D721Med (cell line): Measurements from ENCODE around the gene BACH2.

Experiments
- DNase-seq: peaks from one replicate; pipeline ENCODE4 v3.0.0; 2011; ENCODE audit warnings: low spot score; ENCODE audit not compliant: insufficient read length
- FAIRE-seq: peaks from 2 replicates; lab custom pipeline; 2011; peaks lifted over from hg19 to GRCh38; lab: Jason Lieb, UNC
- TF ChIP-seq, protein P1 (sequence below): IDR thresholded peaks from 2 replicates; pipeline ENCODE4 v1.5.1; 2012; ENCODE audit warnings: mild to moderate bottlenecking, control low read depth; ENCODE audit not compliant: insufficient read depth; ENCODE audit errors: missing control alignments

BACH2 gene

DNA sequence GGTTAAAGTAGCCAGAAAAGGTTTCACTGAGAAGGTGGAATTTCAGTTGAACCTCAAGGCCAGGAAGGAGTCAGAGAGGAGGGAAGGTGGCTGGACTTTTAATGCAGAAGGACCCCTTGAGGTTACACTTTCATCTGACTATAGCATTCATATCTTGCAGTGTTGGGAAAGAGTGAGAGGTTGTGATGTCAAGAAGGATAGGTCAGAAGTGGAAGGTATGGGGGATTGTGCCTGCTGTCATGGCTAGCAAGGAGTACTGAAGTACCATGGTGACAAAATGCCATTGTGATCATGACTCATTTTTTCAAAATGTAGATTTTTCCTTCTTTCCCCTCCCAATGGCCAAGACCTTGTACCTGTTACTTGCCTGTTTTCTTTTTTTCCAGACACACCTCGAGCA lies 5.2 kb upstream of the BACH2 start:
- TF ChIP-seq, protein P1, sequence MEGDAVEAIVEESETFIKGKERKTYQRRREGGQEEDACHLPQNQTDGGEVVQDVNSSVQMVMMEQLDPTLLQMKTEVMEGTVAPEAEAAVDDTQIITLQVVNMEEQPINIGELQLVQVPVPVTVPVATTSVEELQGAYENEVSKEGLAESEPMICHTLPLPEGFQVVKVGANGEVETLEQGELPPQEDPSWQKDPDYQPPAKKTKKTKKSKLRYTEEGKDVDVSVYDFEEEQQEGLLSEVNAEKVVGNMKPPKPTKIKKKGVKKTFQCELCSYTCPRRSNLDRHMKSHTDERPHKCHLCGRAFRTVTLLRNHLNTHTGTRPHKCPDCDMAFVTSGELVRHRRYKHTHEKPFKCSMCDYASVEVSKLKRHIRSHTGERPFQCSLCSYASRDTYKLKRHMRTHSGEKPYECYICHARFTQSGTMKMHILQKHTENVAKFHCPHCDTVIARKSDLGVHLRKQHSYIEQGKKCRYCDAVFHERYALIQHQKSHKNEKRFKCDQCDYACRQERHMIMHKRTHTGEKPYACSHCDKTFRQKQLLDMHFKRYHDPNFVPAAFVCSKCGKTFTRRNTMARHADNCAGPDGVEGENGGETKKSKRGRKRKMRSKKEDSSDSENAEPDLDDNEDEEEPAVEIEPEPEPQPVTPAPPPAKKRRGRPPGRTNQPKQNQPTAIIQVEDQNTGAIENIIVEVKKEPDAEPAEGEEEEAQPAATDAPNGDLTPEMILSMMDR: no peak
- DNase-seq: no peak
- FAIRE-seq: no peak

DNA sequence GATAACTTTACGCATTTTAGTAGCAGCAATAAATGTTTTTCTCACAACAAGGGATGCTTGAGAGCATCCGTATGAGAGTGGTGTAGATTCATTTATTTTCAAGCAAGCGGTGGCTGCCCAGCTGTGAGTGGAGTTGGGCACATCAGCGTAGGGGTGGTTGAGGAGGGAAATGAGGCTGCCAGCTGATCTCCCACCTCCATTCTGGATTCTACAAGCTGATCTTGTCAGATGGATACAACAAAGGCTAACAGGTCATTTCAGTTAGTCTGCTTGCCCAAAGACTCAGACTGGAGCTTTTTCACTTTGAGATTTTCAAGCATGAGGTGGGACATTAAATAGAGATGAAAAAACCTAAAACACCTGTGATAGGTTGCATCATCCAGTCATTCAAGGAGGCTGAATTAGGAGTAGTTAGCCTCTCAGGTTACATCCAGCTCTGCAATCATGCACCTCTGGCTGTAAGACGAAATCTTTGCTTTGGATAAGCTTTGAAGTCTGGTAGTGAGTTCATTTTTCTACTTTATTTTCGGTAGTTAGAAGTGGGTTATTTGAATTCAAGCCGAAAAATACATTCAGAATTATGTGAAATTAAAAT lies 1.9 kb upstream of the BACH2 start:
- DNase-seq (no peak), FAIRE-seq (no peak)
- TF ChIP-seq, protein P1: no peak

DNA sequence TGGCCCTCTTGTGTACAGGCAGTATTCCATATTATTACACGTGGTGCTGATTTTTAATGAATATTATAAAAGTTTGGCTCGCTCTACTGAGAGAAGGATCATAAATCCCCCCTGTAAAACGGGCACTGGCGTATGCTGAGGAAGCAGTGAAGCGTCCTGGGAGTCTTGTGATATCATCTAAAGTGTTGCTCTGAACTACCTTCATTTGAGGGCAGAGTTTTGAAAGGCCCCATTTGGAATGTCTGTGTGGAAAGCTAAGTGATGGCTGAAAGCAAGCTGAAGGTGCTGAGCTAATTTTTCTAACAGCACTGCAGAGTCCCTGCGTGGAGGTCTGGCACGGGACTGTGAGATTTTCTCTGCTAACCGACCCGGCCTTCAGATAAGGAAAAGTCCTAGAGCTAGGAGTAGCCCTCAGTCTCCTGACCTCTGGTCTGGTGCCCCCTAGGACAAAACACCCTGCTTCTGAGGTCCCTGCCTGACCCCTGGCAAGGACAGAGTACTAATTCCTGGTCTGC lies 1.3 kb upstream of the BACH2 start:
- TF ChIP-seq, protein P1: no peak
- DNase-seq (no peak), FAIRE-seq (no peak)

DNA sequence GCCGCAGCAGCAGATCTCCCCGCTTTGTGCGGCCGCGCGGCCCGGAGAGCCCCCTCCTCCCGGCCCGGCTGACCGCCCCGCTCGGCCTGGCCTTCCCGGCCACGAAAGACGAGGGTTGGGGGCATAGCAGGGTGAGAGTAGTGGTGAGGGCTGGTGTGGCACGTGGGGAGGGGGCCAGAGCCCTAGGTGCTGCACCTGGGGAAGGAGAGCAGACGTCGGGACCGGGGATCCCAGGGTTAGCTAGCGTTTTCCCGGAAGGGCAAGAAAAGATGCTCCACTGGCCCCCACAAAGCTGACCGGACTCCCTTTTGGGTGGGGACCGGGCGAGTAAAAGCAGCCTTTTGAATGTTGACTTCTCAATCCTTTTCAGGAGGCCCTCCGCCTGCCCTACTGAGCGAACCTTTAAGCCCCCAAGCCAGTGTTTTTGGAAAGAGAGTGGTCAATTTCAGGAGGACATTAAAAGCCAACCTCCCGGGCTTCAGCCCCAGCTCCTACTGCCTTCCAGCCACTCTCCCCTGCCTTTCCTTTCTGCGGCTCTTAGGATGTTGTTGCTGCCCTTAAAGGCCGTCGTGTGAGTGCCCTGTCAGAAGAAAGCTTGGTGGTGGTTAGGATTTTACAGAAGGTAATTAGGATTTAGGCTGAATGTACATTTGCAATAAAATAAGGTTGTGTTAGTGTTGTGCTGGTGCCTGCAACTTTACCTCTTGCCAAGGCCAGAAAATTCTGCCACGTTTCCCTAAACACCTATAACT lies 648 bp upstream of the BACH2 start:
- no peak for FAIRE-seq
- no peak for DNase-seq
- TF ChIP-seq, protein P1: no peak

DNA sequence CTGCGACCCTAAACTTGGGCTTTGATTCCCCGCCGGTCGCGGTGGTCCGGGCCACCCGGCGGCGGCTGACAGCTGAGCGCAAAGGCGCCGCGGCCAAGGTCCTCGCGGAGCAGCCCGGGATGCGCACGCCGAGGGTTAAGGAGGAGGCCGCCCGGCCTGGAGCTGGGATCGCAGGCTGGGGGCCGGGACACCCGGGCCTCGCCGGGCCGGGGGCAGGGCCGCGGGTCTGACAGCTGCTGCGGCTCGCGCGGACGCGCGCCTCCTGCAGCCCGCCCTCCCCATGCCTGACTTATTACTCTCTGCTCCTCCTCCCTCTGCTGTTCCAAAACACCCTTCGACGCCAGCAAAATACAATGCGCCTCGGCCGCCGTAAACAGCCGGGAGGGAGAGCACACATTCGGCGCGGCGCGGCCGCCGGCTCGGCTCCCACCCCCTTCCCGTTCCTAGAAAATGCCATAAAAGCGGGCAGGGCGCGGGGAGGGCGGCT lies 746 bp downstream of the BACH2 start:
- DNase-seq (no peak), FAIRE-seq (no peak)
- TF ChIP-seq, protein P1: peak; percentile 0

DNA sequence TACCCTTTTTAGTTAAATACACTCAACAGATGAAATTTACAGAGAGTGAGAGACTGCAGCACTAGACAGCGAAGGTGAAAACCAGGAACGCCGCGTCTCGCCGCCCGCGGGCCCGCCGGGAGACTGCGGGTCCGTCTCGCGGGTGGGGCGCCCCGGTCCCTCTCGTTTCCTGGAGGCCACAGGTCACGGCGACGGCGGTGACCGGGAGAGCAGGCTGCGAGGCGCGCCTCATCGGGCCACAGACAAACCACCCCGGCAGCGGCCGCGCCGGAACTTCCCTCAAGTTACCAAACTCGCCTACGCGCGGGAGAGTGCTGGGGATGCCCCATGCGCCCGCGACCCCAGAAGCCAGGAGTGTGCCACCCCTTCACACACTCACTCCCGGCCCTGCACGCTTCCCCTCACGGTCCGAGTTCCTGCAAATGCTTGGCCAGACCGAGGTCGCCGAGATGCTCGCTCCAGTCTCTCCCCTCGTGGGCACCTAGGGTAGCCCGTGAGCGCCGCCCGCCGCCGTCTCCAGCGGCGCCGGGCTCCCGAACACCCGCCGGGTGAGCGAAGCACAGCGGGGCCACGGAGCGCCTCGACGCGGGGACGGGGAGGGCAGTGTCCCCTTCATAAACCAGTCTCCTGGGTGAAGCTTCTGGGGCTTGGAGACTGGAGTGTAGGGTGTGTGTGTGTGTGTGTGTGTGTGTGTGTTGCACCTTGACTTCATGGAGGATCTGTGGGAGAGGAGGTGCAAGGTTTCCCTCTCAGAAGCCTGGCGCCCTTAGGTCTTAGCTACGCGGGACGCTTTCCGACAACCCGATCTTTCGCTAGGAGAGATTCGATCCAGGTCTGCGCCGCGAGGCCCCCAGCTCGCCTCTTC lies 1.4 kb downstream of the BACH2 start:
- DNase-seq: no peak
- FAIRE-seq: no peak
- TF ChIP-seq, protein P1: peak; percentile 13
